K562 (cell line): ENCODE results near the gene NPAS3. TPM values are rescaled to one million over a fixed set of nuclear protein-coding genes. Genes with fewer than 3 reads are reported as not detected.

Source experiments
- ATAC-seq: fragments of 200-7000 bp; cut with Tn5 transposase; 3 replicates; pipeline ENCODE4 v1.9.1; 2020; ENCODE audit warnings: moderate library complexity
- BruUV-seq: library from RNA; stranded (reverse); fragments of 400-500 nt; replicated peaks from 2 replicates; lab custom pipeline; 2021; lab: Mats Ljungman, UMichigan
- CTCF ChIA-PET: fragments of 300-600 bp; formaldehyde crosslinking; extraction: SDS; loops from one replicate; lab custom pipeline; 2021; ENCODE audit warnings: low intra/inter-chr PET ratio; lab: Yijun Ruan, JAX
- POLR2A ChIA-PET: fragments of 300-600, 350-650 bp; sonication (Branson Sonifier 250); formaldehyde crosslinking; extraction: SDS; loops from one replicate; lab custom pipeline; 2021; ENCODE audit warnings: antibody characterized with exemption, inconsistent platforms; lab: Yijun Ruan, JAX
- DNase-seq, 4 experiments: peaks; one replicate each; pipeline versions ENCODE4 v3.0.0 to v3.0.0-alpha.2; 2011 to 2018; ENCODE audit warnings: low spot score in 3 of 4, mixed read lengths in 3 of 4; ENCODE audit errors: extremely low read depth in 1 of 4
- FAIRE-seq: peaks from 2 replicates; lab custom pipeline; 2011; peaks lifted over from hg19 to GRCh38; lab: Jason Lieb, UNC
- H2AFZ ChIP-seq: 2 replicates; pipeline ENCODE4 v1.6.0; 2011; ENCODE audit warnings: low read depth, low read length, control low read depth, inconsistent platforms
- H3K27ac ChIP-seq: fragments of 200-600 bp; 3 replicates; pipeline ENCODE4 v1.8.0; 2011; ENCODE audit warnings: low read depth, mild to moderate bottlenecking, control low read depth, inconsistent platforms, low read length, moderate library complexity, mixed read lengths; ENCODE audit errors: extremely low read depth
- H3K27me3 ChIP-seq, 2 experiments: fragments of 300-600 bp in 1 of 2; 2 replicates in 1 of 2; 3 replicates in 1 of 2; pipeline versions ENCODE4 v1.6.0 to v1.8.0; 2011; ENCODE audit warnings: inconsistent platforms in 2 of 2, low read length in 2 of 2, mild to moderate bottlenecking in 1 of 2, mixed read lengths in 1 of 2, moderate library complexity in 1 of 2; ENCODE audit not compliant: control insufficient read depth in 2 of 2, insufficient read depth in 2 of 2
- H3K36me3 ChIP-seq: fragments of 300-600 bp; 3 replicates; pipeline ENCODE4 v1.8.0; 2011; ENCODE audit warnings: mild to moderate bottlenecking, low read length, inconsistent platforms; ENCODE audit not compliant: control insufficient read depth, insufficient read depth
- H3K4me1 ChIP-seq, 2 experiments: fragments of 200-600 bp in 1 of 2; replicated peaks in 1 of 2; 2 replicates in 1 of 2; 3 replicates in 1 of 2; pipeline versions ENCODE4 v1.5.1 to v1.8.0; 2011; ENCODE audit warnings: inconsistent platforms in 2 of 2, low read length in 2 of 2, mild to moderate bottlenecking in 1 of 2, mixed read lengths in 1 of 2, moderate library complexity in 1 of 2; ENCODE audit not compliant: control insufficient read depth in 2 of 2, insufficient read depth in 2 of 2
- H3K4me2 ChIP-seq: 2 replicates; pipeline ENCODE4 v1.6.1; 2011; ENCODE audit warnings: low read length, control low read depth, inconsistent platforms, mixed read lengths; ENCODE audit not compliant: insufficient read depth
- H3K4me3 ChIP-seq: fragments of 200-600 bp; sonication (generic), shearing (Covaris generic); 2 replicates; pipeline ENCODE4 v1.5.1; 2016; ENCODE audit warnings: control low read depth, inconsistent platforms
- H3K79me2 ChIP-seq: fragments of 200-600 bp; 3 replicates; pipeline ENCODE4 v1.8.0; 2011; ENCODE audit warnings: low read length, inconsistent platforms; ENCODE audit not compliant: control insufficient read depth, insufficient read depth
- H3K9ac ChIP-seq, 2 experiments: 2 replicates each; pipeline versions ENCODE4 v1.6.0 to v1.6.1; 2011; ENCODE audit warnings: low read depth in 2 of 2, low read length in 2 of 2, control low read depth in 1 of 2, inconsistent platforms in 1 of 2, mild to moderate bottlenecking in 1 of 2, mixed read lengths in 1 of 2; ENCODE audit not compliant: insufficient read depth in 1 of 2
- H3K9me1 ChIP-seq: one replicate; pipeline ENCODE4 v1.6.0; 2011; ENCODE audit warnings: inconsistent platforms, mild to moderate bottlenecking, low read length, moderate library complexity; ENCODE audit not compliant: control insufficient read depth, insufficient read depth
- H3K9me3 ChIP-seq: replicated peaks from 2 replicates; pipeline ENCODE4 v1.5.1; 2011; ENCODE audit warnings: low read depth, low read length, inconsistent platforms; ENCODE audit not compliant: control insufficient read depth, insufficient read depth
- H4K20me1 ChIP-seq: replicated peaks from 2 replicates; pipeline ENCODE4 v1.6.1; 2011; ENCODE audit warnings: low read length, inconsistent platforms, mixed read lengths; ENCODE audit not compliant: control insufficient read depth, insufficient read depth
- CREB1 ChIP-seq, 2 experiments: sonication (generic) in 1 of 2; formaldehyde crosslinking in 1 of 2; IDR thresholded peaks; 2 replicates each; pipeline versions ENCODE4 v1.6.1 to v1.8.0; 2012 to 2022; ENCODE audit warnings: inconsistent platforms in 1 of 2, mild to moderate bottlenecking in 1 of 2, missing genetic modification reagents in 1 of 2, moderate library complexity in 1 of 2
- ELF2 ChIP-seq: fragments of 250-450 bp; sonication (Bioruptor Pico); IDR thresholded peaks from 2 replicates; pipeline ENCODE4 v1.5.0; 2021; ENCODE audit warnings: mild to moderate bottlenecking
- ETV6 ChIP-seq, 3 experiments: fragments of 150-350 bp in 1 of 3; sonication (generic) in 1 of 3; formaldehyde crosslinking in 1 of 3; IDR thresholded peaks; 2 replicates each; pipeline versions ENCODE4 v1.6.1 to v1.8.0; 2014 to 2022; ENCODE audit warnings: borderline replicate concordance in 2 of 3, low read depth in 2 of 3, antibody characterized with exemption in 1 of 3, low read length in 1 of 3, mild to moderate bottlenecking in 1 of 3, missing genetic modification reagents in 1 of 3
- IRF2 ChIP-seq: sonication (generic); formaldehyde crosslinking; IDR thresholded peaks from 2 replicates; pipeline ENCODE4 v1.8.1; 2022; ENCODE audit warnings: mild to moderate bottlenecking, missing genetic modification reagents
- MGA ChIP-seq: fragments of 450-650 bp; IDR thresholded peaks from 2 replicates; pipeline ENCODE4 v1.6.1; 2016; ENCODE audit warnings: mild to moderate bottlenecking, moderate library complexity
- RAD51 ChIP-seq: fragments of 450-650 bp; IDR thresholded peaks from 2 replicates; pipeline ENCODE4 v1.7.1; 2016; ENCODE audit warnings: low read depth, mild to moderate bottlenecking, borderline replicate concordance
- SIX5 ChIP-seq, 2 experiments: IDR thresholded peaks; 2 replicates each; pipeline ENCODE4 v1.6.1; 2011; ENCODE audit warnings: low read length in 2 of 2, borderline replicate concordance in 1 of 2, low read depth in 1 of 2, mild to moderate bottlenecking in 1 of 2, moderate library complexity in 1 of 2; ENCODE audit not compliant: insufficient read depth in 1 of 2
- SMARCA5 ChIP-seq: fragments of 450-650 bp; IDR thresholded peaks from 2 replicates; pipeline ENCODE4 v1.6.1; 2016
- ZNF212 ChIP-seq: fragments of 450-650 bp; formaldehyde crosslinking; IDR thresholded peaks from 2 replicates; pipeline ENCODE4 v1.4.0; 2020; ENCODE audit warnings: mild to moderate bottlenecking
- ZNF79 ChIP-seq: fragments of 250-450 bp; sonication (Bioruptor Pico); IDR thresholded peaks from 2 replicates; pipeline ENCODE4 v1.4.0; 2020; ENCODE audit warnings: low read depth, mild to moderate bottlenecking, moderate library complexity
- WGBS: fragments of 100-300 bp; shearing (Covaris generic); methylation state at CpG from one replicate; pipeline ENCODE4 v1.1.6; 2016; ENCODE audit warnings: low coverage, mixed read lengths; ENCODE audit not compliant: insufficient coverage; ENCODE audit errors: missing lambda C conversion rate; 5-methylcytosine and 5-hydroxymethylcytosine counted together
- in situ Hi-C: fragments of 300-500 bp; cut with MboI; formaldehyde crosslinking; loops from 4 replicates; pipeline ENCODE4 v1.15.0; 2018; ENCODE audit warnings: inconsistent platforms, mixed read lengths
- intact Hi-C: fragments of 100-400 bp; cut with micrococcal nuclease; formaldehyde crosslinking; loops from 2 replicates; pipeline ENCODE4 v1.14.2; 2022
- polyA plus RNA-seq, 8 experiments: library from polyadenylated mRNA; depleted of rRNA in 4 of 8; stranded (reverse) in 5 of 8; unstranded in 3 of 8; fragments of >200 nt; fragmentation: Nextera tagmentation in 2 of 8; fragmentation: Illumina TruSeq in 1 of 8; extraction: Ambion mirVana in 2 of 8; extraction: Trizol in 1 of 8; gene quantifications; 2 replicates each; pipeline versions ENCODE4 v1.2.1 to v1.2.3, GENCODE V29; 2011 to 2014; ENCODE audit warnings: inconsistent platforms in 1 of 8, missing spikeins in 1 of 8
- total RNA-seq, 7 experiments: library from RNA; depleted of rRNA in 6 of 7; stranded (reverse); fragments of >200 nt in 6 of 7; fragmentation: Illumina TruSeq in 2 of 7; extraction: Trizol in 2 of 7; gene quantifications; 2 replicates each; pipeline versions ENCODE4 v1.2.1 to v1.2.3, GENCODE V29; 2011 to 2021; ENCODE audit warnings: low replicate concordance in 1 of 7

Gene NPAS3
- total and polyA plus RNA-seq, 9 of the 15 experiments (the other 6 are each of a cell fraction or from before 2014, with no cell fraction given), result 0.04 TPM; not detected in 8

- POLR2A ChIA-PET, result no interaction called here
- WGBS, result 0% methylated on average over 3 of the region's 3 CpGs
- CTCF ChIA-PET, result no interaction called here
- Histone ChIP-seq H3K4me1 (no peaks in the 10 kb centered on the region), H3K27me3 (no peaks in the 10 kb centered on the region), H3K9me1 (no peaks in the 10 kb centered on the region), H3K9me3 (no peaks in the 10 kb centered on the region), H3K36me3 (no peaks in the 10 kb centered on the region), H3K9ac (no peak overlapping the region), H2AFZ (no peak overlapping the region), H3K79me2 (no peaks in the 10 kb centered on the region), H3K4me3 (no peak overlapping the region), H3K4me2 (no peak overlapping the region), H4K20me1 (no peaks in the 10 kb centered on the region), H3K27ac (no peak overlapping the region)
- BruUV-seq, result no TSS peak
- FAIRE-seq (no peak), DNase-seq (no peak), ATAC-seq (no peak)
- in situ Hi-C loops (no loop called here), intact Hi-C loops (no loop called here)
- TF ChIP-seq IRF2 (CRISPR knock-in tag) (no peak), ELF2 (CRISPR knock-in tag) (no peak), ZNF79 (CRISPR knock-in tag) (no peak), MGA (no peak), ETV6 (IDR thresholded peaks at IDR 0.05; ENCODE audit: borderline replicate concordance in 1 of 2, low read depth in 2 of 2, low read length in 1 of 2) (no peak), ETV6 (CRISPR knock-in tag; IDR thresholded peaks at IDR 0.05; ENCODE audit: borderline replicate concordance) (no peak), SIX5 (IDR thresholded peaks at IDR 0.05; ENCODE audit: borderline replicate concordance in 1 of 2, insufficient read depth in 1 of 2, low read depth in 1 of 2, low read length in 2 of 2) (no peak), ZNF212 (CRISPR knock-in tag) (no peak), SMARCA5 (no peak), CREB1 (IDR thresholded peaks at IDR 0.05) (no peak), CREB1 (CRISPR knock-in tag; IDR thresholded peaks at IDR 0.05) (no peak), RAD51 (no peak)
Measured at GRCh38 chr14:33010495-33010894, 71.8 kb downstream of the NPAS3 start.
